CD14-positive monocyte (primary cell): ENCODE results near the gene ADAMTSL4. TPM values are rescaled to one million over a fixed set of nuclear protein-coding genes. Genes with fewer than 3 reads are reported as not detected.

Experiments
- DNase-seq, 3 donors: peaks; one replicate each; pipeline ENCODE4 v3.0.0-alpha.2; 2011 to 2022
- H2AFZ ChIP-seq: 2 replicates; pipeline ENCODE4 v1.6.0; 2012; ENCODE audit warnings: mild to moderate bottlenecking, low read depth, low read length, inconsistent platforms; ENCODE audit not compliant: insufficient read depth, poor library complexity, severe bottlenecking
- H3K27ac ChIP-seq, 2 donors: 1 replicate in 1 of 2; 2 replicates in 1 of 2; pipeline ENCODE4 v1.5.1; 2012 to 2013; ENCODE audit warnings: low read length in 2 of 2, control low read depth in 1 of 2, inconsistent platforms in 1 of 2, low read depth in 1 of 2, mild to moderate bottlenecking in 1 of 2
- H3K27me3 ChIP-seq, 2 donors: one replicate each; pipeline versions ENCODE4 v1.6.0 to v1.6.1; 2011 to 2013; ENCODE audit warnings: low read length in 2 of 2; ENCODE audit not compliant: control insufficient read depth in 2 of 2, insufficient read depth in 2 of 2
- H3K36me3 ChIP-seq, 2 donors: replicated peaks in 1 of 2; 1 replicate in 1 of 2; 2 replicates in 1 of 2; pipeline versions ENCODE4 v1.5.1 to v1.6.1; 2012 to 2013; ENCODE audit warnings: low read length in 2 of 2, control low read depth in 1 of 2, inconsistent platforms in 1 of 2, mild to moderate bottlenecking in 1 of 2; ENCODE audit not compliant: insufficient read depth in 2 of 2, control insufficient read depth in 1 of 2
- H3K4me1 ChIP-seq, 2 donors: 1 replicate in 1 of 2; 2 replicates in 1 of 2; pipeline versions ENCODE4 v1.5.1 to v1.6.1; 2012 to 2013; ENCODE audit warnings: low read length in 2 of 2, control low read depth in 1 of 2, inconsistent platforms in 1 of 2, mild to moderate bottlenecking in 1 of 2, moderate library complexity in 1 of 2; ENCODE audit not compliant: insufficient read depth in 2 of 2, control insufficient read depth in 1 of 2
- H3K4me2 ChIP-seq: replicated peaks from 2 replicates; pipeline ENCODE3; 2012; ENCODE audit warnings: low read length, moderate library complexity, mild to moderate bottlenecking; ENCODE audit not compliant: poor library complexity, severe bottlenecking; ENCODE audit errors: extremely low read depth
- H3K4me3 ChIP-seq, 3 experiments: fragments of 200-600 bp in 1 of 3; sonication (generic) in 1 of 3; replicated peaks in 1 of 3; 1 replicate in 2 of 3; 2 replicates in 1 of 3; pipeline ENCODE4 v1.5.1; 2011 to 2013; ENCODE audit warnings: low read length in 3 of 3, mild to moderate bottlenecking in 3 of 3, control low read depth in 2 of 3, low read depth in 2 of 3, inconsistent platforms in 1 of 3, moderate library complexity in 1 of 3
- H3K79me2 ChIP-seq: 2 replicates; pipeline ENCODE4 v1.6.0; 2012; ENCODE audit warnings: mild to moderate bottlenecking, control low read depth, inconsistent platforms, low read length, moderate library complexity; ENCODE audit not compliant: insufficient read depth
- H3K9ac ChIP-seq: 2 replicates; pipeline ENCODE4 v1.6.0; 2017; ENCODE audit warnings: low read length, mild to moderate bottlenecking; ENCODE audit not compliant: insufficient read depth, poor library complexity, severe bottlenecking
- H3K9me3 ChIP-seq, 2 donors: replicated peaks in 1 of 2; 1 replicate in 1 of 2; 2 replicates in 1 of 2; pipeline versions ENCODE4 v1.5.1 to v1.6.1; 2012 to 2013; ENCODE audit warnings: low read length in 2 of 2, control low read depth in 1 of 2; ENCODE audit not compliant: control insufficient read depth in 1 of 2, insufficient read depth in 1 of 2
- H4K20me1 ChIP-seq: 2 replicates; pipeline ENCODE4 v1.6.0; 2012; ENCODE audit warnings: mild to moderate bottlenecking, low read length, control low read depth, moderate library complexity; ENCODE audit not compliant: insufficient read depth
- H3K27ac Mint-ChIP-seq, 7 donors: one replicate each; pipeline ENCODE4 v1.8.0; 2020; ENCODE audit warnings: mild to moderate bottlenecking in 7 of 7, mixed read lengths in 7 of 7, moderate library complexity in 6 of 7, inconsistent platforms in 2 of 7
- H3K27me3 Mint-ChIP-seq, 3 donors: one replicate each; pipeline ENCODE4 v1.8.0; 2021 to 2022; ENCODE audit warnings: low read depth in 3 of 3, mild to moderate bottlenecking in 3 of 3, mixed read lengths in 3 of 3, moderate library complexity in 3 of 3, inconsistent platforms in 1 of 3
- H3K36me3 Mint-ChIP-seq, 2 donors: one replicate each; pipeline ENCODE4 v1.8.0; 2020; ENCODE audit warnings: mixed read lengths in 2 of 2, inconsistent platforms in 1 of 2, mild to moderate bottlenecking in 1 of 2
- H3K4me1 Mint-ChIP-seq: one replicate; pipeline ENCODE4 v1.8.0; 2020; ENCODE audit warnings: mild to moderate bottlenecking, mixed read lengths
- H3K4me3 Mint-ChIP-seq, 2 donors: one replicate each; pipeline ENCODE4 v1.8.0; 2020; ENCODE audit warnings: mild to moderate bottlenecking in 2 of 2, mixed read lengths in 2 of 2, moderate library complexity in 1 of 2
- H3K9me3 Mint-ChIP-seq, 7 donors: one replicate each; pipeline ENCODE4 v1.8.0; 2020 to 2022; ENCODE audit warnings: mixed read lengths in 7 of 7, mild to moderate bottlenecking in 6 of 7, moderate library complexity in 6 of 7, inconsistent platforms in 2 of 7
- CTCF ChIP-seq: fragments of 200-600 bp; IDR thresholded peaks from one replicate; pipeline ENCODE4 v1.8.0; 2022; ENCODE audit warnings: antibody characterized with exemption, mild to moderate bottlenecking
- WGBS: methylation state at CpG from one replicate; pipeline ENCODE4 v1.1.5; 2013; ENCODE audit warnings: missing lambda C conversion rate; ENCODE audit not compliant: insufficient coverage; 5-methylcytosine and 5-hydroxymethylcytosine counted together
- intact Hi-C, 2 donors: fragments of 100-400 bp; cut with micrococcal nuclease; formaldehyde crosslinking; loops; one replicate each; pipeline versions ENCODE4 v1.15.0 to v1.15.1; 2023
- polyA plus RNA-seq, 3 donors: library from polyadenylated mRNA; depleted of rRNA in 1 of 3; unstranded in 2 of 3; stranded (reverse) in 1 of 3; fragments of 300-500 nt in 2 of 3; fragments of >200 nt in 1 of 3; fragmentation: Illumina TruSeq in 2 of 3; gene quantifications; 1 replicate in 2 of 3; 2 replicates in 1 of 3; pipeline ENCODE4 v1.2.3, GENCODE V29; 2012 to 2021

Gene ADAMTSL4
- polyA plus RNA-seq, 3 donors, result 2.5 to 109 (median 2.8) TPM

GRCh38 chr1:150511551-150511950, 37.7 kb upstream of the ADAMTSL4 start:
- peaks cover 33% of the 10 kb centered on the region for H3K4me1 Mint-ChIP-seq
- Histone ChIP-seq H3K4me2 (no peak overlapping the region), H3K27ac (no peak overlapping the region), H3K27me3 (peaks cover 0 to 4% of the 10 kb centered on the region in 2 donors), H2AFZ (no peak overlapping the region), H3K9ac (no peak overlapping the region), H3K4me1 (peaks cover 18 to 32% of the 10 kb centered on the region in 2 donors), H3K36me3 (peaks cover 5% of the 10 kb centered on the region in 2 donors), H3K9me3 (no peaks in the 10 kb centered on the region), H3K4me3 (no peak overlapping the region), H3K79me2 (no peaks in the 10 kb centered on the region), H4K20me1 (no peaks in the 10 kb centered on the region)
- intact Hi-C loops, result no loop called here
- H3K27me3 Mint-ChIP-seq, result peaks cover 2 to 6% (median 4%) of the 10 kb centered on the region in 3 donors
- no peaks in the 10 kb centered on the region for H3K9me3 Mint-ChIP-seq
- H3K4me3 Mint-ChIP-seq, result no peak overlapping the region
- TF ChIP-seq CTCF, result no peak
- H3K27ac Mint-ChIP-seq, result no peak overlapping the region
- no peak for DNase-seq
- H3K36me3 Mint-ChIP-seq, result peaks cover 18 to 19% of the 10 kb centered on the region in 2 donors
- 98% methylated on average over 12 of the region's 12 CpGs for WGBS

GRCh38 chr1:150511985-150512660, 37.1 kb upstream of the ADAMTSL4 start:
- H3K9ac ChIP-seq, result no peak overlapping the region
- no peak overlapping the region for H2AFZ ChIP-seq
- Mint-ChIP-seq H3K36me3 (peaks cover 12 to 13% of the 10 kb centered on the region in 2 donors), H3K4me3 (no peak overlapping the region), H3K9me3 (no peaks in the 10 kb centered on the region), H3K27ac (peak overlapping the region in 1 of 7 donors; percentile 2), H3K4me1 (peaks cover 33% of the 10 kb centered on the region), H3K27me3 (peaks cover 2 to 8% (median 7%) of the 10 kb centered on the region in 3 donors)
- H3K27me3 ChIP-seq, result peaks cover 0 to 5% of the 10 kb centered on the region in 2 donors
- H3K4me3 ChIP-seq, result no peak overlapping the region
- DNase-seq, result no peak
- H4K20me1 ChIP-seq, result no peaks in the 10 kb centered on the region
- 94% methylated on average over 16 of the region's 17 CpGs for WGBS
- no peaks in the 10 kb centered on the region for H3K79me2 ChIP-seq
- H3K9me3 ChIP-seq, result no peaks in the 10 kb centered on the region
- H3K4me1 ChIP-seq, result peaks cover 18 to 34% of the 10 kb centered on the region in 2 donors
- intact Hi-C loops, result no loop called here
- no peak overlapping the region for H3K4me2 ChIP-seq
- H3K36me3 ChIP-seq, result no peaks in the 10 kb centered on the region
- no peak overlapping the region for H3K27ac ChIP-seq
- no peak for TF ChIP-seq CTCF
